Right hindlimb (tissue), 1 donor: ENCODE measurements around the gene S100Z.

Experiments used
- DNase-seq: peaks from one replicate; pipeline ENCODE4 v3.0.0-alpha.2; 2018

Gene S100Z

GRCh38 chr5:76954383-76954763, 104.6 kb downstream of the S100Z start:
- DNase-seq: no peak

GRCh38 chr5:76956033-76956432, 106.2 kb downstream of the S100Z start:
- no peak for DNase-seq

GRCh38 chr5:76958991-76959767, 109.4 kb downstream of the S100Z start:
- no peak for DNase-seq

GRCh38 chr5:76960004-76960625, 110.3 kb downstream of the S100Z start:
- DNase-seq: peak; percentile 29

DNA sequence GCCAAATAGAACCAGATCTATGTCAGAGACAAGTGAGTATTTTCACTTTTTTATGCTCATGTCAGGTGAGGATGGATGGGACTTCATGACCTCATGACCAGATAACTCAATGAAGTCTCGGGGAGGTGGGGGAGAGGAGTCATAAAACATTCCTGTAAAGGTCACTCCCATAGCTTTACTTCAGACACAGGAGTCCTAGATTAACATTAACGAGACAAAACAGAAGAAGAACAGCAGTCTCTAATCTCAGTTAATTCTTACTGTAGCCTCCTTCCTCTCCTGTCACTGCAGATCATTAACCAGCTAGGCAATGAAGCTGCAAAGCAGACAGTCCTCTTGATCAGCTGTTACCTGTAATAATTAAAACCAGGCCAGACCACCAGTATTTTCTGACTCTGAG, 114.2 kb downstream of the S100Z start:
- no peak for DNase-seq
